NCI-H1694 treated with DMSO at 0.1 percent for 48 hours (cell line): ENCODE data around the gene NFRKB.

Experiments used
- DNase-seq: peaks from one replicate; lab custom pipeline; 2025; lab: John Stamatoyannopoulos, UW

The NFRKB gene

DNA sequence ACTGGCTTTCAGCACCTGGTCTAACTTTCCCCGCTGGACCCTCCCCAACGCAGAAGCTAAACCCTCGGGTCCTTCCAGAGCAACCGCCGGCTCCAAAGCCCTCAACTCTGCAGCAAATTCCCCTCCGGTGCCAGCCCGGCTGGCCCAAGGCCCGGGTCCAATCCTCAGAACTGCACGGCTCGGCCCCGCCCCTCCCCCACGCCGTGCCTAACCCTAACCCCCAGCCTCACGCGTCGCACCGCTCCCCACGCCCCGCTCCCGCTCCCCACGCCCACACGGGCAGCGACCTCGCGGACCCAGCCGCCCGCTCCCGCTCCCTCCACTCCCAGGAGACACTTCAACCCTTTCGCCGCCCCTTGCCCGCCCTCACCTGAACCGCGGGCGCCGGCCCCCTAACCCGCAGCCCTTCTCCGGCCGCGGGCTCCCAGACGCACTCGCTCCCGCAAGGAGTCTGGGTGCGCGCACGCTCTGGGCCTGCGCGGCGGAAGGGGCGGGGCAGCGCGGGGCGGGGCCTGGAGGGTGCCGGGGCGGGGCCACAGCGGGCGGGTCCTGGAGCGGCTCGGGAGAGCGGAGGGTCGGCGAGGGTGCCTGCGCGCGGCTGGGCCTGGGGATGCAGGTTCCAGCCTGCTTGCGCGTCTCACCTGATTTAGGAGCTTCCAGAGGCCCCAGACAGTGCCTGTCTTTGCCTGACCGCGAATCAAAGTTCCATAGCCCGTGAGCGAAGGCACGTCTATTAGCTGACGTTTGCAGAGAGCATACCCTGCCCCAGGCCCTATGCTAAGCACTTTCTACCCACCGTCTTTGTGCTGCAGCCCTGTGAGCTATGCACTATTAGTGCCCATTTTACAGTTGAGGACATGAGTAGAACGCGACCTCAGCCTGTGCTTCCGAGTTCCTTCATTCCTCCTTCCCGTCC, at the start of gene NFRKB:
TSS of gene NFRKB (minus strand) at position 453 of the 916 bp plus-strand sequence. CDS start 2,729 bp downstream, outside the sequence.
- peak; percentile 14 for DNase-seq

DNA sequence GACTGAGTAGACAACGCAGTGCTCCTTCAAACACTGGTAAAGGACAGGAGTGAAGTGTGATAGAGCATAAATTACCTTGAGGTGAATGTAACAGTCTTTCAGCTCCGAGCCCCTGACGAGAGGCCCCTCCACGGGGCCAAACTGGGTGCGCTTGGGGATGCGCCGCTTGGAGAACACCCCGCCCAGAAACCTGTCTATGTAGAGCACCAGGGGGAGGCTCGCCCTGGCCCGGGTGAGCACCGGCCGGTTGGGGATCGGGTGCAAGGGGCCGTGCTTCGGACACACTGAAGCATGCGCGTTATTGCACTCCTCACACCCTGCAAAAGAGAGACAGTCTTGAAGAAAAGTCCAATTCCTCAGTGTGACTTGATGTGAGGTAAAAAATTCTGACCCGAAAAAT, 49.3 kb upstream of the NFRKB start:
- DNase-seq = no peak

DNA sequence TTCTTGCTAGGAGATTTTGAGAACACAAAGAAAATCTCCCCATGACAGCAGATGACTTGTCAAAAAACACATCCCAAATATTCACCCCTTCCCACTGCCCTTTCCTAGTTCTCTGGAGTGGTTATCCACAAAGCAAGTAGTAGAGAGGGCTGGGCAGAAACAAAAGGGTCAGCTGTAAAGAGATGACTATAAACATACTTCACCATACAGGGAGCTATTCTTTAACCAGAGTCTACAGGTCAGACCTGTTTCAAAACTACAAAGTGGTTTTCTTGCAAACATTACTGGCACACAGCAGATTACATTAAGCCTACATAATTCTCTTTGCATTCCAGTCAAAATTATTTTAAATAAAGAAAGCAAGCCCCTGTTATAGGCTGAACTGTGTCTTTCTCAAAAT, 47.7 kb upstream of the NFRKB start:
- DNase-seq = no peak

DNA sequence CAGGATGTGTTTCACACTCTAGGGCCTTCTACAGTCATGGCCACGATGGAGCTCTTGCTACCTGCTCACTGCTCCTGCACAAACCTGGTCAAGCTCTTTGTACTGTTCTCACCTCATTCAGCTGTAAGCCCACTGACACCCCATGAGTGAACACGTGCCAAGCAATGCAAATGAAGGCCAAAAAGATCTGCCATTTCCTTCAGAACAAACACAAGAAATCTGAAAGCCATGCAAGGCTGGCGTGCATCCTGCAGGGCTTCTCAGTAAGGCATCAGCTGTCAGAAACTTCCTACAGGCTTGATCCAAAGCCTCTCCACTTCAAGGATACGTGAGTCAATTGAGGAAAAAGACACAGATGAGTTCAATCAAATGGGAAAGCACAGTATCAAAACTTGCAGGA, 44.1 kb upstream of the NFRKB start:
- DNase-seq = no peak

DNA sequence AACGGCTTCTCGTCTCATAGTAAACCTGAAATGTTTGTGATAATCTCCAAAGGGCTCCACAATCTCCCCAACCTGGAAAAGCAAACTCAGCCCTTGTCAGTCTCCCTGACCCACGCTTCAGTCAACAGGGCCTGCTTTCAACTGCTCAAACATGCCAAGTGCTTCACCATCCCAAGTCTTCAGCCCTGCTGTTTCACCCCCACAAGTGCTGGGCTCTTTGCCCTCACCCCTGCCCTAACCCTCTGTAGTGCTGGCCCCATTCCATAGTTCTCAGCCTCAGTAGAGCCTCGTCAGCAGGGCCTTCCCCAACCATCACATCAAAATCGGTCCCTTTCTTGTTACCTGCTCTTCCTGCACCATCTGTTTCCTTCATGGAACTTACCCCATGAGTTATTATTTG, 43.4 kb upstream of the NFRKB start:
- no peak for DNase-seq

DNA sequence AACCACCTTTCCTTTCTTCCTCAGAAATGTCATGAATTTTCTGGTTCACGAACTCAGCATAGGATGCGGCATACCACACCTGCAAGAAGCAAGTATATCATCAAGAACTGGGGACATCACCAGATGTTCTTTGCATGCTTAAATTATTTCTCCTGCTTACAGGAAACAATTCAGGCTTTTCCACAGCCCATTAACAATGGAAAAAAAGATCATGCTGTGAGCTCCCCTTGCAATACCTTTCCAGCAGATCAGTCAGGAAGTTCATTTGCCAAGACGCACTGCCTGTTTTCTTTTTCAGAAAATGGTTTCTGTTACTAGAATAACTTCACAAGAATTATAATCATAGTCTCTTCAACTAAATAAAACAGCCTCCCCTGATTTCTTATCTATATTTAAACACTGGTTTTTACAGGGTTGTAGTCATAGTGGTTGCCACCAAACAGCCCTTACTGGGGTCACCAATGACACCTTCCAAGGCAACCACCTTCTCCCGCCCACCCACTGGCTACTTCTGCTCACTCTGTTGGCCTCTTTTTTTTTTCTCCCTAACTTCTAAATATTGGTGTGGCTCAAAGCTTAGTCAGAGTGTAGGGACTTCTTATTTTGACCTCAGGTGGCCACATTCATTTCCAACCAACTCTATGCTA, 42.3 kb upstream of the NFRKB start:
- DNase-seq = no peak

DNA sequence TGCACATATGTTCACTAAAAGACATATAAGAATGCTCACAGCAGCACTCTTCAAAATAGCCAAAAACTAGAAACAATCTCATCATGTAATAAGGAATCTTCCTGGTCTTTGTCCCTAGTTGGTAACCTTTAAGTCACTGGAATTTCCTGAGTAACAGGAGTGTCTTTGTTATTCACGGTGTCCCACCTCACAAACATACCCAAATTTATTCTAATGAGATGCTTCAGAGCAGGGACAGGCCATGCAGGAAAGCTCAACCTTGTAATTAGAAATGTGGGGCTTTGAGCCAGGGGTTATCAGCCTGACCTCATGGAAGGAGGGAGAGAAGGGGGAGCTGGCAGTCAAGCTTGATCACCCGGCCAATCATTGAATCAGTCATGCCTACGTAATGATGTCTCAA, 40.3 kb upstream of the NFRKB start:
- DNase-seq = no peak

DNA sequence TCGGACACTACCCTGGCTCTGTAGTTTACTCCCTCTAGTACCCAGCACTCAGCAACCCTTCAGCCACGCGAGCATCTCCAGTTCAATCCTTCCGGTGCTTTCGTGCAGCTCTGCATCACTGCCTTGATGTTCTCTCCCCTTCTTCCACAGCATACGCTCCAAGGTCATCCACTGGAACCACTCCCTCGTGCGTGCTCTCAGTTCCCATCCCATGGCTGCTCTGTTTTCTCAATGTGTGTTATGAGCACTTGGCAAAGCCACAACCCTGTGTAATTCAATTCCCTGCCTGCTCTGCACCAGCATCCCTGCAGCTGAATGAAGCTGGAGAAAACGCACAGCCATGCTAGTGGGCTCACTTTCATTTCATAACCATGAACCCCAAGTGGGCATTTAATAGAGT, 38.5 kb upstream of the NFRKB start:
- no peak for DNase-seq

DNA sequence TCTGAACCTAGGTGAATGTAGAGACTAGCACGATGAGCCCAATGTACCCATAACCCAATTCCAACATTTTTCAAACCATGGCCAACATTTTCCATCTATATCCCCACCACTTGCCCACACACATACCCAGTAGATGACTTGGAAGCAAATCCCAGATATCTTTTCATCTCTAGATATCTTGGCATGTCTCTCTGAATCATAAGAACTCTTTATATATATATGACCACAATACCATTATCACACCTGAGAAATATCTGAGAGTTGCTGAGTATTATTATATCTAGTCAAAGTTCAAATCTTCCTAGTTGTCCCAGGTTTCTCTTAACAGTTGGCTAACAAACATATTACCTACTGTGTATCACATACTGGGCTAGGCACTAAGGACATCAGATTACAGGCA, 37.9 kb upstream of the NFRKB start:
- no peak for DNase-seq

DNA sequence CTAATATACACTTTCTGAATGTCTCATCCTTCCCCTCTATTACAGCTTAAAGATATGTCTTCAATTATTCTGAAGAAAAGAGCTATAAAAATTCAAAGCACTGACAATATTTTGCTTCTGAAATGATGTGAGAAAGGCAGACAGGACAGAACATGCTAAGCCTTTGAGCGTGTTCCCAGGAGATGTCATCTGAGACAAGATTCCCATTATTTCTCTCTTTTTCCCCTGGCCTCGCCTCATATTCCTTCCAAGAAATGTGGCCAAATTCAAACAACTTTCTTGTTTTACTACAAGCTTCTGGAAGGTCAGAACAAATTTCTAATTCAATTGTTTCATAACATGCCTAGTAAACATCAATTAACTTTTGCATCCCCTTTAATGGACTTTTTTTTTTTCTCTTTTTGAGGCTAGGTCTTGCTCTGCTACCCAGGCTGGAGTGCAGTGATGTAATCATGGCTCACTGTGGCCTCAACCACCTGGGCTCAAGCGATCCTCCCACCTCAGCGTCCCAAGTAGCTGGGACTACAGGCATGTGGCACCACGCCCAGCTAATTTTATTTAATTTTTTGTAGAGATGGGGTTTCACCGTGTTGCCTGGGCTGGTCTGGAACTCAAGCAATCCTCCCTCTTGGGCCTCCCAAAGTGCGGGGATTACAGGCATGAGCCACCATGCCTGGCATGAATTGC, 37.1 kb upstream of the NFRKB start:
- DNase-seq = no peak

DNA sequence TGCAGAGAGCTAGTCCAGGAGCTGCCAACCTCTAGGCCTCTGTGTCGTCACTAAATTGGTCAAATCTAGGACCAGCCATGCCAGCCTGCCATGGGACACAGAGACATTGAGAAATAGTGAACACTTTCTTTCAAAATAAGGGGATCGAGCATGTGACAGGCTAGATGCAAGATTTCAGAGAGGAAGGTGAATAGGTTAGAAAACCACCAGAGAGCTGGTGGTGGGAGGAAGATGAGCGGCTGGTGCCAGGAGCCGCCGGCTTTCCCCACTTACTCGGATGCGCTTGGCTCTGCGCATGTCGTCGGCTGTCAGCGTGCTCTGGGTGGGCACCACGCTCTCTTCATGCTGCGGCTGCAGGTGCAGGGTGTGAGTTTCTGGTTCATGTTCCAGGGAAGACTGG, 35.4 kb upstream of the NFRKB start:
- DNase-seq = no peak

DNA sequence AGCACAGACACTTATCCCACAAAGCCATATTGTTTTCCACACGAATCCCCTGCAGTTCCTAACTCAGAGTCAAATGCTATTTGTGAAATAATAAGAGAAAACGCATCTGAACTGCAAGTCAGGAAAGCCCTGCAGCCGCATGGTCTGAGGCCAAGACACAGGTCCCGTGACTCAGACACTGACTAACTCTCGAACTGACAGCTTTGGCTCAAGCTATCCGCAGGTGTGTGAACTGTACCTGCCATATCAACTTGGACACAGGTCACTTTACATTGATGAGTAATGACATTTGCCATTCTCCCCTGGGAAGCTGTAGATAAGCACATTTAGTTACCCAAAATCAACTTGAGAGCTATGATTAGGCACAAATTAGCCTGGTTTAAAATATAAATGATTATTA, 34.9 kb upstream of the NFRKB start:
- no peak for DNase-seq

DNA sequence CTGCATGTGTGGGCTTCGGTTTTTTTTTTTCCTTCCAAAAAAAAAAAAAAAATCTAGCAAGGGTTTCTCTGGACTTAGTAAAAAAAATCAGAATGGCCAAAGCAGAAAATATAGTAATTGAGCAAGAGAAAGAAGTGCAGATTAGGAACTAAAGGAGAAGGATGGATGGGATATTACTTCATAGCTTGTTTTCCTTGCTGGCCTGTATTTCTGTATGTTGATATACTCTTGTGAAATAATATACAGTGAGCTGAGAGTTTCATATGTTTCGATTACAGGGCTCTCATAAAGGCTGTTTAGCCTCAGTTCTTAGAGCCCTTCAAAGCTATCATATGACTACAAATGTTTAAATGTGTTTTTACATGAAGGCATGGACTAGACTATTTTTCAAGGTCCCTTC, 34.3 kb upstream of the NFRKB start:
- no peak for DNase-seq

DNA sequence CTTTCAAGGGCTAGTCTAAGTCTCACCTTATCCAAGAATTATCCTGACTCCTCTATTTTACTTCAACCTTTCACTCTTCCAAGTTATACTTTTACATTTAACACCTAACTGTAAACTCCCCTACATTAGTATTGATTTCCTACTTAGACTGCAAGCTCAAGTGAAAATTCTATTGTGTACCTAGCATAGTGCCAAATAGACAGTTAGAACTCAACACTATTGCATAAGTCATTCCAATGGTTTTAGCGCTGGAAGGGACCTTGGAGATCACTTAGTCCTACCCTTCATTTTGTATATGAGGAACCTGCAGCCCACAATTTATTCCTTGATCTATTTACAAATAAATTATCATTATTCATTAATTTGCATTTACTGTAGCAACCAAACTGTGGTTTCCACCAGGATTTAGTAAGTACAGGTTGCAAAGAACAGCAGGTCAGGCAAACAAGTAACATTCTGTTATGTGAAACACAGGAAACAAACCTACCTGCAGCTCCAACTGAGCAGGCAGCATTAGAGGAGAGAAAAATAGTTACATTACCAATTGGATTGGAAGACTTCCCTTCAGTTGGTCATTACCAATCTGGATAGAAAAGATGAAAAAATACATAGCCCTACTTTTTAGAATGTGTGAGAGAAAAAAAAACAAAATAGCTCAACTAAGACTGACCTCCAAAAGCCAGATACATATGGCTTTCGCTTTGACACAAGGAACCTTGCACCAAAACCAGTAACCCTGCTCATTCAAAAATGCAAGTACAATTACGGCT, 33.7 kb upstream of the NFRKB start:
- DNase-seq = no peak

DNA sequence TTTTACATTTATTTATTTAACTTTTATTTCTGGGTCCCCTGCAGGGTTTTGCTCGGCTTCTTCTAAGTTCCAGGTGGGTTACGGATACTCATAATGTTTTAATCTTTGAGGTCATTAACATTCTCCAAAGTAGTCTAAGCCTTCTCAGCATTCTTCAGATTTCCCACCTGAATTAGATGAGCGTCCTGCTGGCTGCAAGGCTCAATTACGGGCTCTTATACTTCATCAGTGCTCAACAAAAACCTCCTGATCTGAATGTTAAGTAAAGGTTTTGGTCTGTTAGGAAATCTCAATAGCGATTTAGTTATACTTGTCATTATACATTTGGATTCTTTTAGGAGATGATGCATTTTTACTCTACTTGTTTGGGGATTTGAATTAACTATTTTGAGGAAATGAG, 27.3 kb upstream of the NFRKB start:
- DNase-seq = no peak

DNA sequence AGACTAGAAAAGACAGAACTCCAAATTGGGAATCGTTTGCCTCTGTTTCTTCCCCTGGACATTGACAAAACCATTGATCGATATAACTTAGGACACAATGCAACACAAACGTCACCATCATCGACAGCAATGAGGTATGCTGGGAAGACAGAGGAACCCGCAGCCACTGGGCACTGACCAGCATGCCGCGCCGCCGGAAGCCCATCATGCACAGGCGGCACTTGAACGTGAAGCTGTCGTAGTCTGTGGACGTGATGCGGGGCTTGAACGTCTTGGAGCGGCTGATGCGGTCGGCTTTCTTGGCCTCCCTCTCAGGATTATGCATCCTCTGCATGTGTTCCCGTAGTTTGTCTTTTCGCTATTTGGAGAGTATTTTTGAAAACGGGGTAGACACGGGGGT, 23.0 kb upstream of the NFRKB start:
- DNase-seq = no peak

DNA sequence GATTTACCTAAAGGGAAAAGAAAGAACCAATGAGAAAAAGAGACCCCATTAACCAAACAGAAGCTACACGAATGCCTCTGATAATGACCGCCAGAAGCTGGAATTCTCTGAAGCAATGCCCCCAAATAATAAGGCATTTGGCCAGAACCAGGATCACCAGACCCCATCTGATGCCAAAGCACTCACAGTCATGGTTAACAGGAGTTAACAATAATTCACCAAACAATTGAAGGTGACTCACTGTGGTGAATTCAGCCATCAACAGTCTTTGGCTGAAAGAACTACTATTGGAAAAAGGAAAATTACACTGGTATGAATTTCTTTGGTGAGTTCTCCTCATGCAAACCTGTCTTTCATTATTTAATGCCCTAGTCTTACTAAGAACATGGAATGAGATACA, 21.9 kb upstream of the NFRKB start:
- no peak for DNase-seq

DNA sequence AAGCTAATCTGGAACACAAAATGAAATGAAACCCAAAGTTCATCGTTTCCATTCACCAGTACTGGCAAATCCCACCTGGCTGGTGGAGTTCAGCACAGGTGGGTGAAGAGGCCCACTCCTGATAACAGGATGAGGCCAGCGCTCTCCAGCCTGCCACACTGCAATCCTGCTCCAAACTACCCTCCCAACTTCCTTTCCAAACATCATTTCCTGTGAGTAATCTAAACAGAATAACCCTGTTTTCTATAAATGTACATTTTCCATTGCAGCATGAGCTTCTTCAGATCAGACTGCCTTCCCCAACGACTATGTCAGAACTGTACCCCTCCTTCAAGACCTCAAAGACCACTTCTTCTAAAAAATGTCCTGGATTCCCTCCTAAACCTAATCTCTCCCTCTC, 15.9 kb upstream of the NFRKB start:
- no peak for DNase-seq

DNA sequence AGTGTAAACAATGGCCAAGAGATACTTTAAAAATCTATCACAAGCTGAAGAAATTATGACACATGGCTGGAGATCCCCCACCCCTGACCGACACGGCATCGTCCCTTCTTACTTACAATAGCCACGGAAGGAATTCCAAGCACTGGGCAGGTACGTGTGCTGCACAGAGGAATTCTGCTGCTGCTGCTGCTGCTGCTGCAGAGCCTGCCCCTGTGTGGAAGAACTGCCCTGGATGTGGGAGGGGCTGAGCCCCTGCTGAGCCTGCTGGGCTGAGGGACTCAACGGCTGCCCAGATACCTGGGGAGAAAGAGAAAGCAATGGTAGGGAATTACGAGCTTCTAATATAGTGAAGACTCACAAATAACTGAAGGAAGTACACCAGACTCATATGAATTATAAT, 15.0 kb upstream of the NFRKB start:
- no peak for DNase-seq

DNA sequence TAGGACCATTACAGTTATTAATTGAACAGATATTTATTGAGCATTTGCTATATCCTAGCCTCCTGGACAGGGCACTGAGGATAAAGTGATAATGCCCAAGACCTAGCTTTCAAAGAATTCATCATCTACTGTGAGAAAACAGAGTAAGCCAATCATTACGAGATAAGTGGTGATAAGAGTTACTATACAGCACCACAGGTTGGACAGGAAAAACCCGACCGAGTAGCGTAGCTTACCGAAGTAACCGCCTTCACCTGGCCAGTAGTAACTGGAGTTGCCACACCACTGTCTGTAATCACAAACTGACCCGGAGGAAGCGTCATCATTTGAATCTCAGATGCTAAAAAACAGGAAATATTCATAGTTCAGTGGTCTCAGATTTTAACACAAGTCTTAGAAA, 10.0 kb upstream of the NFRKB start:
- DNase-seq = no peak

DNA sequence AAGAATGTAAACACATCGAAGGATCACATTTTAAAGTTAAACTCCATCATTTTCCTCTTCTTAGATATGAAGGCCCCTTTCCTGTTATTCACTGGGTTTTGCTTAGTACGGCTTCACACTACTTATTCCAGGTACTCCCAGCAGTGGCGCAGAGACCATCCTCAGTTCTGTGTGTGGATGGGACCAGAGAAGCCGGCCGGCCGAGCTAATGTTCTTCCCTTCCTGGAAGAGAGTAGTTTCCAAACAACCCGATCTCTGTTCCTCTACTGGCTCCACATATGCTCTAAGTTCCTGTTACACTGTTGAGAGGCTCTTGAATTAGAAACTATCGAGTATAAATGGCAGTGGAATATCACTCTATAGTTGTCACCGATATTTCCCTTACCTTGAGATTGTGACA, 684 bp upstream of the NFRKB start:
- DNase-seq = no peak
